SJCRH30 (cell line): ENCODE data around the gene ELAVL1. TPM values are rescaled to one million over a fixed set of nuclear protein-coding genes. Genes with fewer than 3 reads are reported as not detected.
A peak's percentile ranks its signal among the peaks of the same experiment; 100 is the strongest.

Experiments
- DNase-seq, 2 experiments: peaks; one replicate each; pipeline ENCODE4 v3.0.0-alpha.2; 2015 to 2020
- H3K27ac ChIP-seq: fragments of 250-450 bp; sonication (Bioruptor Pico); 2 replicates; pipeline ENCODE4 v1.5.1; 2020; ENCODE audit warnings: mild to moderate bottlenecking, moderate library complexity
- H3K27me3 ChIP-seq: fragments of 250-450 bp; sonication (Bioruptor Pico); 2 replicates; pipeline ENCODE4 v1.5.1; 2020; ENCODE audit warnings: mild to moderate bottlenecking, moderate library complexity
- H3K36me3 ChIP-seq: fragments of 250-450 bp; sonication (Bioruptor Pico); 2 replicates; pipeline ENCODE4 v1.5.1; 2020; ENCODE audit warnings: mild to moderate bottlenecking, moderate library complexity
- H3K4me1 ChIP-seq: fragments of 250-450 bp; sonication (Bioruptor Pico); 2 replicates; pipeline ENCODE4 v1.5.1; 2020; ENCODE audit warnings: mild to moderate bottlenecking, moderate library complexity
- H3K4me3 ChIP-seq: fragments of 250-450 bp; sonication (Bioruptor Pico); 2 replicates; pipeline ENCODE4 v1.5.1; 2020; ENCODE audit warnings: mild to moderate bottlenecking, moderate library complexity
- H3K9me3 ChIP-seq: fragments of 250-450 bp; sonication (Bioruptor Pico); replicated peaks from 2 replicates; pipeline ENCODE4 v1.5.1; 2020; ENCODE audit warnings: mild to moderate bottlenecking, moderate library complexity
- total RNA-seq: library from RNA; depleted of rRNA; stranded (reverse); fragments of >200 nt; shearing (Covaris generic); gene quantifications from 2 replicates; pipeline ENCODE4 v1.2.3, GENCODE V29; 2014

ELAVL1 gene
- total RNA-seq, 1 experiment from 2014 or later: 79.4 TPM

GRCh38 chr19:8000298-8001038 is 5.0 kb downstream of the ELAVL1 start:
- H3K4me3 ChIP-seq: no peak overlapping the region
- DNase-seq: no peak
- H3K4me1 ChIP-seq: no peaks in the 10 kb centered on the region
- no peak overlapping the region for H3K27ac ChIP-seq
- H3K27me3 ChIP-seq: no peaks in the 10 kb centered on the region
- H3K9me3 ChIP-seq: no peaks in the 10 kb centered on the region
- peaks cover 16% of the 10 kb centered on the region for H3K36me3 ChIP-seq

DNA sequence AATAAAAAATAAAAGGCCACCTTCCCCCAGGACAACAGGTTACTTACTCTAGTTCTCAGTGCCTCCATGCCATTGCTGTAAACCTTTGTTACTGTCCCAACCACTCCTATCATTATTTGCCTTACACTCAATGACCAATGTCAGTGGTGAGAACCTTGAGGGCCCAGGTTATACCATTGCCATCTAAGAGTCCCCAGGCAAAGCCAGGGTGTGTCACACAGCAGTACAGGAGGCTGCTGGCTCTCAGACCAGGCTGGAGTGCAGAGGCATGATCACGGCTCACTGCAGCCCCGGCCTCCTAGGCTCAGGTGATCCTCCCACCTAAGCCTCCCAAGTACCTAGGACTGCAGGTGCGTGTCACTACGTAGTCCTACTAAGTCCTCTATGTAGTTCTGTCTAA is 6.1 kb downstream of the ELAVL1 start:
- DNase-seq: no peak

GRCh38 chr19:7997809-7998480 is 7.5 kb downstream of the ELAVL1 start:
- no peaks in the 10 kb centered on the region for H3K4me1 ChIP-seq
- H3K4me3 ChIP-seq: no peak overlapping the region
- H3K27me3 ChIP-seq: no peaks in the 10 kb centered on the region
- H3K36me3 ChIP-seq: peaks cover 17% of the 10 kb centered on the region
- H3K9me3 ChIP-seq: no peaks in the 10 kb centered on the region
- H3K27ac ChIP-seq: no peak overlapping the region
- no peak for DNase-seq

More for the DNA sequence above, 6.1 kb downstream of the ELAVL1 start:
- no peaks in the 10 kb centered on the region for H3K4me1 ChIP-seq
- H3K36me3 ChIP-seq: peaks cover 16% of the 10 kb centered on the region
- no peak overlapping the region for H3K4me3 ChIP-seq
- no peaks in the 10 kb centered on the region for H3K9me3 ChIP-seq
- no peak overlapping the region for H3K27ac ChIP-seq
- no peaks in the 10 kb centered on the region for H3K27me3 ChIP-seq

GRCh38 chr19:7996883-7997282 is 8.6 kb downstream of the ELAVL1 start:
- Histone ChIP-seq H3K9me3 (no peaks in the 10 kb centered on the region), H3K4me3 (no peak overlapping the region), H3K36me3 (peaks cover 25% of the 10 kb centered on the region), H3K4me1 (no peaks in the 10 kb centered on the region), H3K27me3 (no peaks in the 10 kb centered on the region), H3K27ac (no peak overlapping the region)
- DNase-seq: no peak

DNA sequence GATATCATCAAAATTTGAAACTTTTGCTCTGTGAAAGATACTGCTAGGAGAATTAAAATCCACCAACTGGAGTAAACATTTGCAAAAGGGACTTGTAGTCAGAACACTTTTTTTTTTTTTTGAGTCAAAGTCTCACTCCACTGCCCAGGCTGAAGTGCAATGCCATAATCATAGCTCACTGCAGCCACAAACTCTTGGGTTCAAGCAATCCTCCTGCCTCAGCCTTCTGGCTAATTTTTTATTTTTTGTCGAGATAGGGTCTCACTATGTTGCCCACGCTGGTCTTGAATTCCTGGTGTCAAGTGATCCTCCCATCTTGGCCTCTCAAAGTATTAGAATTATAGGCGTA is 9.7 kb downstream of the ELAVL1 start:
- H3K9me3 ChIP-seq: no peaks in the 10 kb centered on the region
- no peaks in the 10 kb centered on the region for H3K27me3 ChIP-seq

DNA sequence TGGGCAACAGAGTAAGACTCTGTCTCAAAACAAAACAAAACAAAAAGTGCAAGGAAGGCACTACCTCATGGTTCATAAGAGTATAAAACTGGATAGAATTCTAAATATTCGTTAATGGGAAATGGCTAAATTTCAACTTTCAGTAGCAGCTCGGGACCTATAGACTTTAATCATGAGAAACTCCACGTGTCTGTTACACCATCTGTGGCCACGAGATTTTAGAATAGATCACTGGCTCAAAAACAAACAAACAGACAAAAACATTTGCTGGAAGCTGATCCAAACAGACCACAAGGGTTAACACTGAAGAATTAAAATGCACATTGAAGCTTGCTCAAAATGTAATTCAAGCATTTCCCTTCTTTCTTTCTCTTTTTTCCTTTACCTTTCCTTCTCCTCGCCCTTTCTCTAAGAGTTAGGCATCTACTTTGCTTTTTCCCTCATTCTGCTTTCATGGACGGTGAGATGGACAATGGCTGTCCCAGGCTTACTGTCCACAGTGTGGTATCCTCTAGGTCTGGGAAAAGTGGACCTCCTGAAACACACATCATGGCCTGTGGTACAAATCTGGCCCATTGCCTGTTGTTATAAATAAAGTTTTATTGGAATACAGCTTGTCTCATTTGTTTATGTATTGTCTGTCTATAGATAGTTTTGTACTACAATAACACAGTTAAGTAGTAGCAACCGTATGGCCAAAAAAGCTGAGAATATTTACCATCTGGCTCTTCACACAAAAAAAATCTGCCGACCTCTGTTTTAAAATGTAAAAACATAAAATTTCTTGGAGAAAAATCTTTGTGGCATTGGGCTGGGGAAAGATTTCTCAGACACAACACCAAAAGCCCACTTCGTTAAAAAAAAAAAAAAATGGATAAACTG is 10.3 kb downstream of the ELAVL1 start:
- H3K4me1 ChIP-seq: no peaks in the 10 kb centered on the region
- H3K9me3 ChIP-seq: no peaks in the 10 kb centered on the region
- no peak overlapping the region for H3K4me3 ChIP-seq
- H3K36me3 ChIP-seq: peaks cover 32% of the 10 kb centered on the region
- DNase-seq: no peak
- H3K27ac ChIP-seq: no peak overlapping the region
- H3K27me3 ChIP-seq: no peaks in the 10 kb centered on the region

More for the DNA sequence above, 9.7 kb downstream of the ELAVL1 start:
- peaks cover 29% of the 10 kb centered on the region for H3K36me3 ChIP-seq
- no peaks in the 10 kb centered on the region for H3K4me1 ChIP-seq
- H3K4me3 ChIP-seq: no peak overlapping the region
- H3K27ac ChIP-seq: no peak overlapping the region
- DNase-seq: no peak

GRCh38 chr19:7994114-7994513 is 11.3 kb downstream of the ELAVL1 start:
- Histone ChIP-seq H3K9me3 (no peaks in the 10 kb centered on the region), H3K4me1 (peaks cover 5% of the 10 kb centered on the region; the same call in 1 of the 2 replicates), H3K4me3 (no peak overlapping the region), H3K36me3 (peaks cover 36% of the 10 kb centered on the region), H3K27ac (no peak overlapping the region), H3K27me3 (no peaks in the 10 kb centered on the region)
- no peak for DNase-seq

DNA sequence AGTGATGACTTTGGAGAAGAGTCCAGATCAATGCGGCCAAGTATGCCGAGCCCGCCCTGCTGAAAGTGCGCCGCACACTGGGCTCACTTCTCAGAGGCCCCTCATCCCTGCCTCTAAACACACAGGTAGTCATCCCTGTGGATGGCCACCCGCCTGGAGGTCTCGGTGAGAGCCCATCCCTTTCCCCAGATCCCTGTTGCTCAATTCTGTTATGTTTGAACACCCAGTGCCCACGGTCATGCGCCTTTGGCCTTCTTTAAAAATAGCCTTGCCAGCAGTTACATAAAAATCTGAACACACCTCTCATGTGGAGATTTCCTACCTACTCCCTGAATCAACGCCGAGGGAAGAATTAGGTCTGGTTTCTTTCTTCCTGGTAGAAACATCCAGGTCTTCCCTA is 11.9 kb downstream of the ELAVL1 start:
- Histone ChIP-seq H3K4me1 (peaks cover 5% of the 10 kb centered on the region; the same call in 1 of the 2 replicates), H3K36me3 (peaks cover 37% of the 10 kb centered on the region), H3K9me3 (no peaks in the 10 kb centered on the region), H3K27ac (no peak overlapping the region), H3K4me3 (no peak overlapping the region), H3K27me3 (no peaks in the 10 kb centered on the region)
- DNase-seq: no peak

GRCh38 chr19:7992575-7992974 is 12.9 kb downstream of the ELAVL1 start:
- Histone ChIP-seq H3K27ac (no peak overlapping the region), H3K4me3 (no peak overlapping the region), H3K36me3 (peaks cover 45% of the 10 kb centered on the region), H3K9me3 (no peaks in the 10 kb centered on the region), H3K4me1 (peaks cover 5% of the 10 kb centered on the region; the same call in 1 of the 2 replicates), H3K27me3 (no peaks in the 10 kb centered on the region)
- DNase-seq: no peak

DNA sequence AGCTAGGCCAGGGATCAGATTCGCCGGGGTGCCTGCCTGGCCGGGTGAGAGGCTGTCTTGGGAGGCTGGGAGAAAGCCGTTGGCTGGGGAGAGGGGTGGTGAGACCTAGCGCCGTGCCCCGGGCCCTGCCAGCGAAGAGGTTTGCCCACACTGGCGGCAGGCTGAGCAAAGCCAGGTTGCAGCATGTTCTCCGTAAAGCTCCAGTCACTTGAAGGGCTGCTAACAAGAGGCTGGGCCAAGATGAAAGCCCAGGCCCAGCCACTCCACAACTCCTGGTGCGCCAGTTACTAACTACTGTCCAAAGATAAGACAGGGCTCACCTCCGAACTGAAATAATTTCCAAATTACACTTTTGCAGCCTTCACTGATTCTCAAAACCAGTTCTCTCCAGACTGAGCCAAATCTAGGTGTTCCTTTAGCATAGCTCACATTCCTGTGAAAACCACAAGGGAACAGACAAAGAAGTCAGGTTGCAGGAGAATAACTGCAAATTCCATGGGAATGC is 16.3 kb downstream of the ELAVL1 start:
- Histone ChIP-seq H3K4me3 (no peak overlapping the region), H3K27ac (no peak overlapping the region), H3K9me3 (no peaks in the 10 kb centered on the region), H3K27me3 (no peaks in the 10 kb centered on the region), H3K4me1 (peaks cover 5% of the 10 kb centered on the region; the same call in 1 of the 2 replicates), H3K36me3 (peaks cover 55% of the 10 kb centered on the region)
- no peak for DNase-seq

DNA sequence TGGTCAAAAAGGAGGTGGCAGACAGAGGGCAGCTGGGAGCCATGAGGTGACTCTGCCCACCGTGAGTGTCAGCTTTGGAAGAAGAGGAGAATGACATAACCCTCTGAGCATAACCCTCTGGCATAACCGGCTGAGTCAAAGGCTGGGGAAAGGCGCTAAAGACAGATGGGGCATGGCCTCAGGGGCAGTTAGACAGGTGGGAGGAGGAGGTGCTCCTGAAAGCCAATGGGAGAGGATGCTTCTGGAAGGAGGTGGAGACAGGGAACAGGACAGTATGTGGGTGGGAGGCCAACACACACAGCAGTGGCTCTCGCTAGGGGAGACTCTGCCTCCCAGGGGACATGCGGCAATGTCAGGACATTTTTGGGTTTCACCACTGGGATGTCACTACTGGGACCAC is 17.1 kb downstream of the ELAVL1 start:
- no peaks in the 10 kb centered on the region for H3K27me3 ChIP-seq
- H3K9me3 ChIP-seq: no peaks in the 10 kb centered on the region
- peak; percentile 13 to 26 for DNase-seq
- H3K4me3 ChIP-seq: no peak overlapping the region
- H3K27ac ChIP-seq: no peak overlapping the region
- H3K36me3 ChIP-seq: peaks cover 55% of the 10 kb centered on the region
- H3K4me1 ChIP-seq: peaks cover 5% of the 10 kb centered on the region; the same call in 1 of the 2 replicates

DNA sequence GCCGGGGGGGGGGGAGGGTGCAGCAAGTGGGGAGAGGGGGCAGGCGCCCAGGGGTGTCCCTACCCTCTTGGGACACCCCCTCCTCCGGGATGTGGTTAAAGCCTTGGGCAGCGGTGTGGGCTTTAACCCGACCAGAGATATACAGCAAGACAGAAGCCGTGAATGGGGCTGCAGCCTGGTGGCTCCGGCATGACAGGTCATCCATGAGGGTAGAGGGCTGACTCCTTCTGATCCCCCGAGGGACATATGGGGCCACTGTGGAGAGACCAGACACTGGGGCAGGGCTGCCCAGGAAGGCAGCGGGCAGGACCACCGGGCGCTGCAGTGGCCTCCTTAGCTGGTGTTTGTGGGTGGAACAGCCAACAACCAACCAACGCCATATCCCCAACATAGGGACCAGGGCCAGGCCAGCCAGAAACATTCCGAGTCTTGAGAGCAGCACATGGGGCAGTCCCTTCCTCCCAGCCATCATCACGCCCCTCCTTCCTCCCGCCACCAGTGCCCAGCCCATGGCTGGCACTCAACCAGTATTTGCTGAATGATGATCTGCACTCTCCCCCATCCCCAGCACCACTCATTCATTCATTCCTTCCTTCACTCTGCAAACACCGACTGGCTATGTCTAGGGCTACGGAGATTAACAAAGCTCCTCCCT is 18.2 kb downstream of the ELAVL1 start:
- H3K36me3 ChIP-seq: peaks cover 50% of the 10 kb centered on the region
- H3K4me1 ChIP-seq: peaks cover 5% of the 10 kb centered on the region; the same call in 1 of the 2 replicates
- no peak overlapping the region for H3K4me3 ChIP-seq
- no peaks in the 10 kb centered on the region for H3K27me3 ChIP-seq
- H3K27ac ChIP-seq: no peak overlapping the region
- DNase-seq: no peak
- no peaks in the 10 kb centered on the region for H3K9me3 ChIP-seq

- Histone ChIP-seq H3K4me3 (no peak overlapping the region), H3K27ac (no peak overlapping the region), H3K36me3 (peaks cover 46% of the 10 kb centered on the region), H3K27me3 (no peaks in the 10 kb centered on the region), H3K9me3 (no peaks in the 10 kb centered on the region), H3K4me1 (peaks cover 5% of the 10 kb centered on the region; the same call in 1 of the 2 replicates)
- DNase-seq: no peak
Measured at GRCh38 chr19:7986321-7987113, 18.9 kb downstream of the ELAVL1 start.
